ENCODE results near the gene BOLL.

DNA sequence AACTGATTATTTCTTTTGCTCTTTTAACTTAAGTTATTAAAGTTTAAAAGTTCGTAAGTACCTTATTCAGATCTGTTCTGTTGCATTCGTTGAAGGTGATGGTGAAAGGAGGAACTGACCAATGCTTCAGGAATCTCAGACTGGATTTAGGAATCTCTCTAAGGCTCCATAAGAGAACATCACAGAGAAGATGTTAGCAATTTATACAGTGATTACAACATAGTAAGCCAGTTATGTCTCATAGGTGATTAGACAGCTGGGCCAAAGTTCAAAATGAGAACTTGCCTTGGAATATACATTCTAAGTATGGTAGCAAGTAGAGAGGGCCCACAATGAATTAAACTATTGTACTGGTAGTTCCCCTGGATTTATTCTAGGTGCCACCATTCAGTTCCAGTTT is 76.8 kb downstream of the BOLL start:
- TF ChIP-seq POLR2AphosphoS5 (IDR thresholded peaks at IDR 0.05) (no peak), POLR2A (IDR thresholded peaks at IDR 0.05) (no peak)
- TF ChIP-seq, protein P1, sequence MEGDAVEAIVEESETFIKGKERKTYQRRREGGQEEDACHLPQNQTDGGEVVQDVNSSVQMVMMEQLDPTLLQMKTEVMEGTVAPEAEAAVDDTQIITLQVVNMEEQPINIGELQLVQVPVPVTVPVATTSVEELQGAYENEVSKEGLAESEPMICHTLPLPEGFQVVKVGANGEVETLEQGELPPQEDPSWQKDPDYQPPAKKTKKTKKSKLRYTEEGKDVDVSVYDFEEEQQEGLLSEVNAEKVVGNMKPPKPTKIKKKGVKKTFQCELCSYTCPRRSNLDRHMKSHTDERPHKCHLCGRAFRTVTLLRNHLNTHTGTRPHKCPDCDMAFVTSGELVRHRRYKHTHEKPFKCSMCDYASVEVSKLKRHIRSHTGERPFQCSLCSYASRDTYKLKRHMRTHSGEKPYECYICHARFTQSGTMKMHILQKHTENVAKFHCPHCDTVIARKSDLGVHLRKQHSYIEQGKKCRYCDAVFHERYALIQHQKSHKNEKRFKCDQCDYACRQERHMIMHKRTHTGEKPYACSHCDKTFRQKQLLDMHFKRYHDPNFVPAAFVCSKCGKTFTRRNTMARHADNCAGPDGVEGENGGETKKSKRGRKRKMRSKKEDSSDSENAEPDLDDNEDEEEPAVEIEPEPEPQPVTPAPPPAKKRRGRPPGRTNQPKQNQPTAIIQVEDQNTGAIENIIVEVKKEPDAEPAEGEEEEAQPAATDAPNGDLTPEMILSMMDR (IDR thresholded peaks at IDR 0.05) = no peak

Data from gastroesophageal sphincter (tissue), 3 donors.